Karpas-422 (cell line): ENCODE data around the gene SPRR2D. TPM values are rescaled to one million over a fixed set of nuclear protein-coding genes. Genes with fewer than 3 reads are reported as not detected.

Experiments
- DNase-seq: peaks from one replicate; pipeline ENCODE4 v3.0.0-alpha.2; 2015
- H2AFZ ChIP-seq: fragments of 200-600 bp; sonication (generic); 2 replicates; pipeline ENCODE4 v1.6.1; 2014; ENCODE audit warnings: antibody characterized with exemption, low read length, mixed read lengths
- H3K27ac ChIP-seq: fragments of 200-600 bp; sonication (generic); 2 replicates; pipeline ENCODE4 v1.5.1; 2014; ENCODE audit warnings: mild to moderate bottlenecking, low read length, moderate library complexity
- H3K27me3 ChIP-seq: fragments of 200-600 bp; sonication (generic); 2 replicates; pipeline ENCODE4 v1.6.1; 2014; ENCODE audit warnings: low read length, mixed read lengths
- H3K36me3 ChIP-seq: fragments of 200-600 bp; sonication (generic); 2 replicates; pipeline ENCODE4 v1.6.1; 2014; ENCODE audit warnings: low read length, mixed read lengths; ENCODE audit not compliant: insufficient read depth
- H3K4me1 ChIP-seq: fragments of 200-600 bp; sonication (generic); 2 replicates; pipeline ENCODE4 v1.6.1; 2014; ENCODE audit warnings: mild to moderate bottlenecking, low read length, mixed read lengths
- H3K4me2 ChIP-seq: fragments of 200-600 bp; sonication (generic); 2 replicates; pipeline ENCODE4 v1.6.1; 2014; ENCODE audit warnings: low read length, low read depth, mild to moderate bottlenecking; ENCODE audit not compliant: poor library complexity, severe bottlenecking
- H3K4me3 ChIP-seq: fragments of 200-600 bp; sonication (generic); 2 replicates; pipeline ENCODE4 v1.5.1; 2014; ENCODE audit warnings: mild to moderate bottlenecking, antibody characterized with exemption, low read length, mixed read lengths
- H3K79me2 ChIP-seq: fragments of 200-600 bp; sonication (generic); 2 replicates; pipeline ENCODE4 v1.6.1; 2014; ENCODE audit warnings: mild to moderate bottlenecking, low read length, mixed read lengths
- H3K9ac ChIP-seq: fragments of 200-600 bp; sonication (generic); 2 replicates; pipeline ENCODE4 v1.6.0; 2014; ENCODE audit warnings: low read length
- H3K9me2 ChIP-seq: fragments of 200-600 bp; sonication (generic), shearing (Covaris generic); replicated peaks from 2 replicates; pipeline ENCODE4 v1.6.0; 2014; ENCODE audit warnings: mild to moderate bottlenecking, low read length, moderate library complexity; ENCODE audit not compliant: insufficient read depth
- H3K9me3 ChIP-seq: fragments of 300-700, 200-600 bp; sonication (generic); 2 replicates; pipeline ENCODE4 v1.6.1; 2014; ENCODE audit warnings: low read length, mixed read lengths
- H4K20me1 ChIP-seq: fragments of 200-600 bp; sonication (generic); 2 replicates; pipeline ENCODE4 v1.6.1; 2014; ENCODE audit warnings: mild to moderate bottlenecking, antibody characterized with exemption, low read length, low read depth; ENCODE audit not compliant: insufficient read depth
- small RNA-seq: library from RNA; depleted of rRNA; stranded (forward); fragments of <200 nt; gene quantifications from one replicate; pipeline ENCODE3, GENCODE V24; 2014
- total RNA-seq: library from RNA; depleted of rRNA; stranded (reverse); fragments of >200 nt; shearing (Covaris generic); gene quantifications from 2 replicates; pipeline ENCODE4 v1.2.3, GENCODE V29; 2014; ENCODE audit warnings: low replicate concordance; rRNA removed

SPRR2D gene
- total RNA-seq, 1 experiment from 2014 or later: not detected

- H2AFZ ChIP-seq: no peak overlapping the region
- H3K4me1 ChIP-seq: peaks cover 8% of the 10 kb centered on the region
- H3K9me2 ChIP-seq: no peaks in the 10 kb centered on the region
- H3K9me3 ChIP-seq: no peaks in the 10 kb centered on the region
- H3K27me3 ChIP-seq: no peaks in the 10 kb centered on the region
- H4K20me1 ChIP-seq: no peaks in the 10 kb centered on the region
- H3K9ac ChIP-seq: no peak overlapping the region
- H3K27ac ChIP-seq: no peak overlapping the region
- DNase-seq: no peak
- H3K36me3 ChIP-seq: no peaks in the 10 kb centered on the region
- H3K79me2 ChIP-seq: no peaks in the 10 kb centered on the region
- H3K4me3 ChIP-seq: no peak overlapping the region
- no peak overlapping the region for H3K4me2 ChIP-seq
Observed at GRCh38 chr1:152999818-153000217, 41.1 kb downstream of the SPRR2D start.

GRCh38 chr1:152998476-152998875, 42.4 kb downstream of the SPRR2D start:
- Histone ChIP-seq H3K9ac (no peak overlapping the region), H3K9me2 (no peaks in the 10 kb centered on the region), H3K4me1 (peaks cover 8% of the 10 kb centered on the region), H4K20me1 (no peaks in the 10 kb centered on the region), H2AFZ (no peak overlapping the region), H3K4me3 (no peak overlapping the region), H3K27ac (no peak overlapping the region), H3K4me2 (no peak overlapping the region), H3K27me3 (no peaks in the 10 kb centered on the region), H3K9me3 (no peaks in the 10 kb centered on the region), H3K79me2 (no peaks in the 10 kb centered on the region), H3K36me3 (no peaks in the 10 kb centered on the region)
- no peak for DNase-seq

DNA sequence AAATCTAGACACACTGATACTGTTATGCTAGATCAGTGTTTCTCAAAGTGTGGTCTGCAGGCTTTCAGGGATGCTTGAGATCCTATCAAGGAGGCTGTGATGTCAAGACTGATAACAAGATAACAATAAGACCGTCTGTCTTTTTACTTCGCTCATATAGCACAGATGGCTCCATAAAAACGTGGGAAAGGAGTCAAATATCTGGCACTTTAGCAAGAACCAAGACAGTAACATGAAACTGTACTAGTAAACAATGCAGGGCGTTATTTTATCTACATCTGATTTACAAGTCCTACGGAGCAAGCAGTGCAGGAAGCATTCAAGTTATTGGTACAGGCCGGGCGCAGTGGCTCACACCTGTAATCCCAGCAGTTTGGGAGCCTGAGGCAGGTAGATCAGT, 43.0 kb downstream of the SPRR2D start:
- Histone ChIP-seq H3K9me3 (no peaks in the 10 kb centered on the region), H3K79me2 (no peaks in the 10 kb centered on the region), H3K4me1 (peaks cover 8% of the 10 kb centered on the region), H3K36me3 (no peaks in the 10 kb centered on the region), H3K9ac (no peak overlapping the region), H3K4me2 (no peak overlapping the region), H3K9me2 (no peaks in the 10 kb centered on the region), H4K20me1 (no peaks in the 10 kb centered on the region), H3K27me3 (no peaks in the 10 kb centered on the region), H3K4me3 (no peak overlapping the region), H2AFZ (no peak overlapping the region), H3K27ac (no peak overlapping the region)
- DNase-seq: no peak

DNA sequence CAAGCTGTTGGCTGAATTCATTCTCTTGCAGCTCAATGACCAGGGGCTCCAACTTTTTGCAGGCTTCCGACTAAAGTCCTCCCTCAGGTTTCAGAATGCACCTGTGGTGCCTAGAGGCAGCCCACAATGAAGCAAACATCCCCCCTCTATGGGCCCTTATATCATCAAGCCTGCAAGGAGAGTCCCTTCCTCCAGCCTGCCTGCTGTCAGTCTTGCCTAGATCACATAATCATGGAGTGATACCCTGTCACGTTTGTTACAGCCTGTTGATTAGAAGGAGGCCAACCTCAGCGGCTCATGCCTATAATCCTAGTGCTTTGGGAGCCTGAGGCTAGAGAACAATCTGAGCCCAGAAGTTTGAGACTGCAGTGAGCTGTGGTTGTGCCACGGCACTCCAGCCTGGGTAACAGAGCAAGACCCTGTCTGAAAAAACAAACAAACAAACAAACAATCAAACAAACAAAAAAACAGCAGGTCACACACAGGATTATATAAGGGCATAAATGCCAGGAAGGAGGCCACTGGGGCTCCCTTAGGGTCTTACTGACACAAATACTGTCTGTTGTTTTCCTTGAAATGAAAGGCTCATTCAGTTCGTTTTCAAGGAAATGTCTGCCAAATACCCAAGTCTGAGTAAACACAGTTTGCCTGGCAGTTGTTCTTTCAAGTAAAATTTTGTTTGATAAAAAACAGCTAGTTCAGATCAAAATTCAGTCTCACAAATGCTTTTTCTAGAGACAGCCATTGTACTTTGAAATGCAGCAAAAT, 44.1 kb downstream of the SPRR2D start:
- H3K27me3 ChIP-seq: no peaks in the 10 kb centered on the region
- H3K36me3 ChIP-seq: no peaks in the 10 kb centered on the region
- H3K9me3 ChIP-seq: no peaks in the 10 kb centered on the region
- H3K27ac ChIP-seq: no peak overlapping the region
- no peak overlapping the region for H3K4me2 ChIP-seq
- no peaks in the 10 kb centered on the region for H3K9me2 ChIP-seq
- H3K9ac ChIP-seq: no peak overlapping the region
- H4K20me1 ChIP-seq: no peaks in the 10 kb centered on the region
- no peaks in the 10 kb centered on the region for H3K4me1 ChIP-seq
- no peak for DNase-seq
- no peaks in the 10 kb centered on the region for H3K79me2 ChIP-seq
- H3K4me3 ChIP-seq: no peak overlapping the region
- H2AFZ ChIP-seq: no peak overlapping the region

GRCh38 chr1:152995842-152996241, 45.1 kb downstream of the SPRR2D start:
- Histone ChIP-seq H3K79me2 (no peaks in the 10 kb centered on the region), H3K4me2 (no peak overlapping the region), H3K27ac (no peak overlapping the region), H3K4me1 (no peaks in the 10 kb centered on the region), H3K9me3 (no peaks in the 10 kb centered on the region), H3K9ac (no peak overlapping the region), H2AFZ (no peak overlapping the region), H3K4me3 (no peak overlapping the region), H3K9me2 (no peaks in the 10 kb centered on the region), H4K20me1 (no peaks in the 10 kb centered on the region), H3K27me3 (no peaks in the 10 kb centered on the region), H3K36me3 (no peaks in the 10 kb centered on the region)
- DNase-seq: no peak

- no peak overlapping the region for H3K4me2 ChIP-seq
- no peaks in the 10 kb centered on the region for H3K27me3 ChIP-seq
- no peak for DNase-seq
- no peaks in the 10 kb centered on the region for H3K9me3 ChIP-seq
- no peaks in the 10 kb centered on the region for H3K9me2 ChIP-seq
- H3K9ac ChIP-seq: no peak overlapping the region
- H3K36me3 ChIP-seq: no peaks in the 10 kb centered on the region
- H3K27ac ChIP-seq: no peak overlapping the region
- no peaks in the 10 kb centered on the region for H4K20me1 ChIP-seq
- 0 out of 2 replicates have a peak, but pooled peaks cover 4% of the 10 kb centered on the region for H3K4me1 ChIP-seq
- H3K79me2 ChIP-seq: no peaks in the 10 kb centered on the region
- H2AFZ ChIP-seq: no peak overlapping the region
- H3K4me3 ChIP-seq: no peak overlapping the region
Observed at GRCh38 chr1:152993186-152993585, 47.7 kb downstream of the SPRR2D start.

Small RNA genes within 50 kb of the gene (small RNA-seq; reads per million reads assigned to genes)
- gene AL356867.1: not detected
- not detected for gene RF00322

Other genes starting within 250 kb of the SPRR2D start
- gene LCE1D, start 244.4 kb downstream of the SPRR2D start, total RNA-seq: not detected in 2 replicates
- gene LCE1C, start 234.5 kb downstream of the SPRR2D start, total RNA-seq: not detected in 2 replicates
- not detected in 2 replicates for gene LCE1B, start 229.1 kb downstream of the SPRR2D start, total RNA-seq
- not detected in 2 replicates for gene LCE1A, start 213.6 kb downstream of the SPRR2D start, total RNA-seq
- not detected in 2 replicates for gene LCE6A, start 198.3 kb downstream of the SPRR2D start, total RNA-seq
- not detected in 2 replicates for gene LCE7A, start 181.1 kb downstream of the SPRR2D start, total RNA-seq
- not detected in 2 replicates for gene SMCP, start 162.8 kb downstream of the SPRR2D start, total RNA-seq
- not detected in 2 replicates for gene IVL, start 132.6 kb downstream of the SPRR2D start, total RNA-seq
- gene SPRR5, start 93.9 kb downstream of the SPRR2D start, total RNA-seq: not detected in 2 replicates
- not detected in 2 replicates for gene SPRR4, start 70.5 kb downstream of the SPRR2D start, total RNA-seq
- gene SPRR1A, start 57.0 kb downstream of the SPRR2D start, total RNA-seq: not detected in 2 replicates
- not detected in 2 replicates for gene SPRR3, start 39.4 kb downstream of the SPRR2D start, total RNA-seq
- not detected in 2 replicates for gene SPRR1B, start 9.9 kb downstream of the SPRR2D start, total RNA-seq
- gene SPRR2A, start 16.4 kb upstream of the SPRR2D start, total RNA-seq: not detected in 2 replicates
- gene SPRR2B, start 30.5 kb upstream of the SPRR2D start, total RNA-seq: not detected in 2 replicates
- not detected in 2 replicates for gene SPRR2E, start 53.4 kb upstream of the SPRR2D start, total RNA-seq
- gene SPRR2F, start 72.4 kb upstream of the SPRR2D start, total RNA-seq: not detected in 2 replicates
- not detected in 2 replicates for gene SPRR2G, start 109.8 kb upstream of the SPRR2D start, total RNA-seq
- gene LELP1, start 162.3 kb upstream of the SPRR2D start, total RNA-seq: not detected in 2 replicates
- not detected in 2 replicates for gene PRR9, start 176.5 kb upstream of the SPRR2D start, total RNA-seq
- not detected in 2 replicates for gene LORICRIN, start 218.6 kb upstream of the SPRR2D start, total RNA-seq